HG03354 (cell line): Measurements from ENCODE around the gene ANTXR2.

Experiments
- ATAC-seq: cut with Tn5 transposase; IDR thresholded peaks from one replicate; pipeline ENCODE4 v1.9.1; 2021; ENCODE audit warnings: mild to moderate bottlenecking; ENCODE audit not compliant: unreplicated experiment, poor library complexity, severe bottlenecking

ANTXR2 gene

DNA sequence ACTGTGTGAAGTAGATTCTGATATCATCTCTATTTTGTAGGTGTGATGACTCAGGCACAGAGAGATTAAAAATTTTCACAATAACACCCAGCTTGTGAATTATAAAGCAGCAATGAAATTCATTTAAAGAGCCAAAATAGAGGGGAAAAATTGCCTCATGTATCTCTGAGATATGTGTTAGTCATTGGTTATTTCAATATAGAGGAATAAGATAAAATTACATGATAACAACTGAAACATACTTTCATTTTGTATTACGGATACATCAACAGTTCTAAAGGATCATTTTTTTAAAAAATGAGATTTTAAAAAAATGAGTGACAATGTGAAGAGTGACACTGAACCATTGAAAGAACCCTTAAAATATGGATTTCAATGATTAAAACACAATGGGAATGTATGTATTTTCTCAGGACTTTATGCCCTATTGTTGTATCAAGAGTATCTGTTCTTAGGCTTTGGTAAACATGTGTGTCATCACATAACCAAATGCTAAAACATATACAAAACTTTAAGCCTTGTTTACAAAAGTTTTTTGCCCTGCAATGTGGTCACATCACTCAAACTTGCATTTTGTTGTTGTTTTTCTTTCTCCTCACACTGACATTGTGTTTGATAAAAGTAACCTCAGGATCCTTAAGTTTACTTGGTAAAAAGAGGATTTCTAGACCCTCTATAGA, 221.3 kb downstream of the ANTXR2 start:
- ATAC-seq: no peak
